ENCODE data around the gene SH3RF3. TPM values are rescaled to one million over a fixed set of nuclear protein-coding genes. Genes with fewer than 3 reads are reported as not detected.

The SH3RF3 gene
- total and polyA plus RNA-seq, 12 donors, result 0.72 to 19.1 (median 12.2) TPM

GRCh38 chr2:109164739-109165221, 35.8 kb downstream of the SH3RF3 start:
- H3K27ac ChIP-seq, result peak overlapping the region in 4 of 5 donors; percentile 29 to 68 (median 47)
- intact Hi-C loops (cut with DNase I), result no loop called here
- H3K4me1 ChIP-seq (replicated peaks in 1 of 2), result peaks cover 29 to 42% of the 10 kb centered on the region in 2 donors

GRCh38 chr2:109166811-109167210, 37.8 kb downstream of the SH3RF3 start:
- TF ChIP-seq POLR2A (IDR thresholded peaks at IDR 0.05), result no peak
- peak in 1 of 7 donors; percentile 52 for DNase-seq
- Histone ChIP-seq H3K27me3 (no peaks in the 10 kb centered on the region), H3K9me3 (replicated peaks in 1 of 3) (no peaks in the 10 kb centered on the region), H3K36me3 (replicated peaks in 1 of 2) (no peaks in the 10 kb centered on the region), H3K4me3 (no peak overlapping the region), H3K27ac (peak overlapping the region in 3 of 5 donors; percentile 48 to 56 (median 55)), H3K4me1 (replicated peaks in 1 of 2) (peaks cover 29 to 54% of the 10 kb centered on the region in 2 donors)
- intact Hi-C loops (cut with DNase I), result no loop called here
- WGBS, 4 donors, result 31 to 42% (median 39%) methylated on average over 2 of the region's 2 CpGs

More at GRCh38 chr2:109164739-109165221, 35.8 kb downstream of the SH3RF3 start:
- DNase-seq, result peak; percentile 61 to 84 (median 67)
- 2 to 19% (median 5%) methylated on average over 3 of the region's 3 CpGs for WGBS, 4 donors
- no peaks in the 10 kb centered on the region for H3K27me3 ChIP-seq
- H3K4me3 ChIP-seq, result no peak overlapping the region
- no peaks in the 10 kb centered on the region for H3K36me3 ChIP-seq (replicated peaks in 1 of 2)
- no peak for TF ChIP-seq CTCF (IDR thresholded peaks at IDR 0.05)
- no peak for TF ChIP-seq POLR2A (IDR thresholded peaks at IDR 0.05)
- no peaks in the 10 kb centered on the region for H3K9me3 ChIP-seq (replicated peaks in 1 of 3)

DNA sequence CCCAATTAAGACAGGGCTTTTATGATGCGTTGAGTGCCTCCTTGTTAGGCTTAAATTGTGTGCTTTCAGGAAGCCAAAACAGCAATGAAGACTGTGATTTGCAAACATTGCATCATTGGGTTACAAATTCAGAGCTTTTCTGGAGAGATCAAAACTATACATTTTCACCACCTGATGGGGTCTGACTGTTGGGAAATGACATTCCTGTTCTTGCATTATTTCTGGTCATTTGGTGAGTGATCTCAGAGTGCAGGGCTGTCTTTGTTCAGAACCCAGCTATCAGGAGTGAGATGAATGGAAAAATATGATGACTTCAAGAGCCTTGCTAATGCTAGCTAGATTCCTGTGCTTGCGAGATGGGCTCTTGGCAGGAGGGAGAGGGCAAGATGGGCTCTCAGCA, 39.1 kb downstream of the SH3RF3 start:
- DNase-seq, result no peak
- Histone ChIP-seq H3K9me3 (replicated peaks in 1 of 3) (no peaks in the 10 kb centered on the region), H3K4me3 (no peak overlapping the region), H3K27ac (no peak overlapping the region), H3K27me3 (no peaks in the 10 kb centered on the region), H3K4me1 (replicated peaks in 1 of 2) (peaks cover 41 to 62% of the 10 kb centered on the region in 2 donors), H3K36me3 (replicated peaks in 1 of 2) (no peaks in the 10 kb centered on the region)
- intact Hi-C loops (cut with DNase I), result no loop called here
- 95 to 100% (median 98%) methylated on average over 2 of the region's 2 CpGs for WGBS, 4 donors
- no peak for TF ChIP-seq CTCF (IDR thresholded peaks at IDR 0.05)
- TF ChIP-seq POLR2A (IDR thresholded peaks at IDR 0.05), result no peak

GRCh38 chr2:109168716-109169115, 39.7 kb downstream of the SH3RF3 start:
- Histone ChIP-seq H3K4me3 (no peak overlapping the region), H3K27ac (no peak overlapping the region), H3K4me1 (replicated peaks in 1 of 2) (peaks cover 47 to 66% of the 10 kb centered on the region in 2 donors), H3K36me3 (replicated peaks in 1 of 2) (no peaks in the 10 kb centered on the region), H3K27me3 (no peaks in the 10 kb centered on the region), H3K9me3 (replicated peaks in 1 of 3) (no peaks in the 10 kb centered on the region)
- WGBS, 4 donors, result 87 to 92% (median 89%) methylated on average over 2 of the region's 2 CpGs; no CpG with 5 or more reads in 1 of the 4 donors
- intact Hi-C loops (cut with DNase I), result no loop called here
- no peak for TF ChIP-seq POLR2A (IDR thresholded peaks at IDR 0.05)
- TF ChIP-seq CTCF (IDR thresholded peaks at IDR 0.05), result no peak
- no peak for DNase-seq

GRCh38 chr2:109170645-109171044, 41.6 kb downstream of the SH3RF3 start:
- H3K9me3 ChIP-seq (replicated peaks in 1 of 3), result no peaks in the 10 kb centered on the region
- DNase-seq, result no peak
- peak overlapping the region in 2 of 5 donors; percentile 91 to 98 for H3K27ac ChIP-seq
- H3K27me3 ChIP-seq, result no peaks in the 10 kb centered on the region
- intact Hi-C loops (cut with DNase I), result no loop called here
- H3K4me3 ChIP-seq, result no peak overlapping the region
- peaks cover 36 to 61% of the 10 kb centered on the region in 2 donors for H3K4me1 ChIP-seq (replicated peaks in 1 of 2)
- TF ChIP-seq CTCF (IDR thresholded peaks at IDR 0.05), result no peak
- no peak for TF ChIP-seq POLR2A (IDR thresholded peaks at IDR 0.05)
- H3K36me3 ChIP-seq (replicated peaks in 1 of 2), result no peaks in the 10 kb centered on the region
- 85 to 94% (median 92%) methylated on average over 6 of the region's 6 CpGs for WGBS, 4 donors

Data from adrenal gland (tissue), 12 donors.